Measurements from ENCODE around the gene ADAMTSL3. TPM values are rescaled to one million over a fixed set of nuclear protein-coding genes. Genes with fewer than 3 reads are reported as not detected.

The ADAMTSL3 gene
- total and polyA plus RNA-seq, 2 of the 4 experiments (the other 2 are of a cell fraction), result under 0.01 to 0.02 TPM

GRCh38 chr15:83992324-83993031 lies 338.6 kb downstream of the ADAMTSL3 start:
- Histone ChIP-seq H2BK120ac (ENCODE audit: low read depth, low read length) (no peak overlapping the region), H3K4me2 (ENCODE audit: low read depth, low read length) (no peak overlapping the region), H2BK20ac (ENCODE audit: low read depth, low read length) (no peak overlapping the region), H3K23ac (ENCODE audit: low read depth, low read length) (no peak overlapping the region), H4K20me1 (ENCODE audit: insufficient read depth, low read length) (no peaks in the 10 kb centered on the region), H3K79me1 (ENCODE audit: low read depth in 1 of 2, low read length in 2 of 2) (no peaks in the 10 kb centered on the region), H3K27me3 (ENCODE audit: control insufficient read depth, insufficient read depth, low read length) (no peaks in the 10 kb centered on the region), H2BK15ac (ENCODE audit: low read depth, low read length) (no peak overlapping the region), H4K8ac (ENCODE audit: low read depth in 2 of 2, low read length in 2 of 2) (no peak overlapping the region), H3K36me3 (ENCODE audit: control insufficient read depth, insufficient read depth, low read length) (no peaks in the 10 kb centered on the region), H3K9ac (ENCODE audit: low read depth, low read length) (no peak overlapping the region), H3K56ac (ENCODE audit: extremely low read depth, insufficient read depth, low read length) (no peak overlapping the region), H2AK5ac (ENCODE audit: low read depth, low read length) (no peak overlapping the region), H4K5ac (ENCODE audit: low read depth, low read length) (no peak overlapping the region), H3K14ac (replicated peaks; ENCODE audit: low read depth, low read length) (no peak overlapping the region), H3K27ac (ENCODE audit: insufficient read depth, low read length) (no peak overlapping the region), H2AK9ac (replicated peaks; ENCODE audit: low read depth, low read length, poor library complexity) (no peak overlapping the region), H3K4ac (ENCODE audit: low read depth, low read length) (no peak overlapping the region), H3K4me3 (ENCODE audit: insufficient read depth, low read depth, low read length) (no peak overlapping the region), H3K9me3 (ENCODE audit: control insufficient read depth, insufficient read depth, low read length) (no peaks in the 10 kb centered on the region), H2AFZ (replicated peaks; ENCODE audit: low read length, poor library complexity) (no peak overlapping the region), H3K4me1 (ENCODE audit: control insufficient read depth, insufficient read depth, low read length) (no peaks in the 10 kb centered on the region), H2BK5ac (ENCODE audit: low read depth, low read length, poor library complexity, severe bottlenecking) (no peak overlapping the region), H3K18ac (ENCODE audit: low read depth, low read length) (no peak overlapping the region), H3K9me1 (ENCODE audit: insufficient read depth, low read length) (no peaks in the 10 kb centered on the region), H4K91ac (ENCODE audit: insufficient read depth, low read depth, low read length) (no peak overlapping the region)
- intact Hi-C loops (cut with micrococcal nuclease), result no loop called here
- ChIA-PET CTCF (no interaction called here), POLR2A (ENCODE audit: unreplicated experiment) (no interaction called here)
- no peak for TF ChIP-seq USF2 (IDR thresholded peaks at IDR 0.05; ENCODE audit: low read depth, low read length)
- in situ Hi-C loops (cut with MboI; ENCODE audit: low sequenced_read_pairs), result no loop called here
- DNase-seq, result no peak
- no TSS peak for BruUV-seq (replicated peaks)
- no peak for ATAC-seq (ENCODE audit: low read depth)
- dilution Hi-C loops (cut with HindIII; ENCODE audit: low sequenced_read_pairs, unreplicated experiment), result no loop called here
- WGBS, 2 experiments (ENCODE audit: extremely low coverage in 2 of 2, insufficient read length in 1 of 2), result no CpG with 5 or more reads among the region's 3 CpGs
